ENCODE data around the gene NTSR1.

The NTSR1 gene

GRCh38 chr20:62743777-62744317 is 35.2 kb downstream of the NTSR1 start:
- Histone ChIP-seq H3K9me3 (no peaks in the 10 kb centered on the region), H3K4me1 (no peaks in the 10 kb centered on the region), H3K4me3 (ENCODE audit: low read depth, low read length) (no peak overlapping the region), H3K36me3 (no peaks in the 10 kb centered on the region), H3K27me3 (no peaks in the 10 kb centered on the region)
- no peak for TF ChIP-seq CTCF (IDR thresholded peaks at IDR 0.05; ENCODE audit: low read depth, low read length)
- no peak for DNase-seq

DNA sequence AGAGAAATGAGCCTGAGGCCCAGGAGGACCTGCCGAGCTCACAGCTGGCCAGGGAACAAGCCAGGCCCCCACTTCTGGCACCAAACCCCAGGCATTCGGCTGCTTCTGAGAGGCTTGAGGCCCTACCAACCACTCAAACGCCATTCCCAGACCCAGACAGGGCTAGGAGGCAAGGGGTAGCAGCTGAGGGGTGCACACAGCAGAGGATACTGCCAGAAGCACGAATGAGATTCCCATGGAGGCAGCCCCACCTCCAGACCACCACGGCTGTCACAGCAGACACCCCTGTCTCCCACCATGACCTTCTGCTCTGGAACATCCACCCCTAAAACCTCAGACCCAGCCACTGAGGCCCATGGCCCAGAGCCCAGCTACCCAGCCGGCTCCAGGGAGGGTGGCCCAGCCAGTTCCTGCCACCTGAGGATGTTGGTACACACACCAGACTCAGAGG is 36.1 kb downstream of the NTSR1 start:
- Histone ChIP-seq H3K36me3 (no peaks in the 10 kb centered on the region), H3K27me3 (no peaks in the 10 kb centered on the region)
- no peak for TF ChIP-seq CTCF (IDR thresholded peaks at IDR 0.05; ENCODE audit: low read depth, low read length)

GRCh38 chr20:62745279-62745951 is 36.8 kb downstream of the NTSR1 start:
- TF ChIP-seq CTCF (IDR thresholded peaks at IDR 0.05; ENCODE audit: low read depth, low read length): no peak
- Histone ChIP-seq H3K4me1 (no peaks in the 10 kb centered on the region), H3K9me3 (no peaks in the 10 kb centered on the region), H3K36me3 (no peaks in the 10 kb centered on the region), H3K27me3 (no peaks in the 10 kb centered on the region), H3K4me3 (ENCODE audit: low read depth, low read length) (no peak overlapping the region)
- no peak for DNase-seq

More for the DNA sequence above, 36.1 kb downstream of the NTSR1 start:
- DNase-seq: no peak
- Histone ChIP-seq H3K4me1 (no peaks in the 10 kb centered on the region), H3K4me3 (ENCODE audit: low read depth, low read length) (no peak overlapping the region), H3K9me3 (no peaks in the 10 kb centered on the region)

DNA sequence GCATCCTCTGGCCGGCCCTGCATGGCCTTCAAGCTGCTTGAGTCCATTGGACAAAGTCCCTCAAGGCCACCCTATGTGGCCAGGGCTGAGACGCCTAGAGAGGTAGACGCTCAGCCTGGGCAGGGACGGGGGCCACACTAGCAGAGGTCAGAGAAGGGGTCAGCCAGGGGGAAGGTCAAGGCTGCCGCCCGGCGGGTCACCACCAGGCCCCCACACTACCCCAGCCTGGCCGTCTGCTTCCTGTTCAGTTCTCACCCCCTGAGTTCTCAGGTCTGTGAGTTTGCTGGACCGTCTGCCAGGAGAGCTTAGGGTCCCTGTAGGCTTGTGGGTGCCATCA is 37.3 kb downstream of the NTSR1 start:
- TF ChIP-seq CTCF (IDR thresholded peaks at IDR 0.05; ENCODE audit: low read depth, low read length): no peak
- DNase-seq: no peak
- Histone ChIP-seq H3K4me3 (ENCODE audit: low read depth, low read length) (no peak overlapping the region), H3K36me3 (no peaks in the 10 kb centered on the region), H3K9me3 (no peaks in the 10 kb centered on the region), H3K27me3 (no peaks in the 10 kb centered on the region), H3K4me1 (no peaks in the 10 kb centered on the region)

DNA sequence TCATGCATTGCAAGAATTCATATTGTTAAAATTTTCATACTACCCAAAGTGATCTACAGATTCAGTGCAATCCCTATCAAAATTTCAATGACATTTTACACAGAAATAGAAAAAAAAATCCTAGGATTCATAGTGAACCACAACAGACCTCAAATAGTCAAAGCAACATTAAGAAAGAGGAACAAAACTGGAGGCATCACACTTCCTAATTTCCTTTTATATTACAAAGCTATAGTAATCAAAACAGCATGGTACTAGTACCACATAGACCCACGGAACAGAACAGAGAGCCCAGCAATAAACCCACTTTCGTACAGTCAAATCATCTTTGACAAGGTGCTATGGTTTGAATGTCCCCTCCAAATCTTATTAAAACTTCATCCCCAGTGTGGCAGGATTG is 39.7 kb downstream of the NTSR1 start:
- Histone ChIP-seq H3K36me3 (no peaks in the 10 kb centered on the region), H3K4me1 (no peaks in the 10 kb centered on the region), H3K27me3 (no peaks in the 10 kb centered on the region), H3K9me3 (no peaks in the 10 kb centered on the region), H3K4me3 (ENCODE audit: low read depth, low read length) (no peak overlapping the region)
- TF ChIP-seq CTCF (IDR thresholded peaks at IDR 0.05; ENCODE audit: low read depth, low read length): no peak
- DNase-seq: no peak

- H3K27me3 ChIP-seq: no peaks in the 10 kb centered on the region
These were observed 41.3 kb downstream of the NTSR1 start for GRCh38 chr20:62749851-62750445.

More at GRCh38 chr20:62749851-62750445, 41.3 kb downstream of the NTSR1 start:
- no peak overlapping the region for H3K4me3 ChIP-seq (ENCODE audit: low read depth, low read length)
- no peaks in the 10 kb centered on the region for H3K9me3 ChIP-seq
- DNase-seq: no peak
- no peaks in the 10 kb centered on the region for H3K4me1 ChIP-seq
- no peaks in the 10 kb centered on the region for H3K36me3 ChIP-seq
- TF ChIP-seq CTCF (IDR thresholded peaks at IDR 0.05; ENCODE audit: low read depth, low read length): no peak

Measured in BE2C (cell line).